Measurements from ENCODE around the gene KCNAB3.

The KCNAB3 gene

DNA sequence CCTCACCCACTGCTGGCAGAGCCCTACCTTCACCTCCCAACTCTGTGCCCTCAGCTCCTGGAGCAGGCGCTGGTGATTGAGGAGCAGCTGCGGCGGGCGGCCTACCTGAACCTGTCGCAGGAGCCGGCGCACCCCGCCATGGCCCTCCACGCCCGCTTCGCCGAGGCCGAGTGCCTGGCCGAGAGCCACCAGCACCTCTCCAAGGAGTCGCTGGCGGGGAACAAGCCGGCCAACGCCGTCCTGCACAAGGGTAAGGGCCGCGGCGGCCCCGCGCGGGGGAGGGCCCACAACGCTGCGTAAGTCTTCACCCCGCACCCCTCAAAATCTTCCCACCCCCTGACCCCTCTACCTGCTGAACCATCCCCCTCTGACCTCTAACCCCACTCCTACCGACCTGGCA is 20.6 kb downstream of the KCNAB3 start:
- Histone ChIP-seq H3K27ac (ENCODE audit: low read depth, low read length, poor library complexity, severe bottlenecking) (no peak overlapping the region), H3K27me3 (ENCODE audit: insufficient read depth, low read length) (no peaks in the 10 kb centered on the region), H3K36me3 (ENCODE audit: insufficient read depth, low read length) (peaks cover 84% of the 10 kb centered on the region), H3K9ac (ENCODE audit: low read length) (no peak overlapping the region), H3K9me2 (ENCODE audit: low read depth, low read length) (no peaks in the 10 kb centered on the region), H3K4me1 (ENCODE audit: insufficient read depth, low read length, severe bottlenecking) (no peaks in the 10 kb centered on the region), H3F3A (ENCODE audit: insufficient read depth, low read length) (no peaks in the 10 kb centered on the region), H3K4me3 (ENCODE audit: low read depth, low read length, poor library complexity, severe bottlenecking) (no peak overlapping the region), H3K9me3 (ENCODE audit: low read length) (no peaks in the 10 kb centered on the region), H3K79me2 (ENCODE audit: insufficient read depth, low read length) (no peaks in the 10 kb centered on the region), H2AFZ (ENCODE audit: low read length) (no peak overlapping the region), H3K4me2 (ENCODE audit: low read length) (no peak overlapping the region), H4K20me1 (ENCODE audit: insufficient read depth, low read length) (no peaks in the 10 kb centered on the region)
- no peak for TF ChIP-seq EZH2 (IDR thresholded peaks at IDR 0.05; ENCODE audit: borderline replicate concordance, low read length)
- TF ChIP-seq, protein P1, sequence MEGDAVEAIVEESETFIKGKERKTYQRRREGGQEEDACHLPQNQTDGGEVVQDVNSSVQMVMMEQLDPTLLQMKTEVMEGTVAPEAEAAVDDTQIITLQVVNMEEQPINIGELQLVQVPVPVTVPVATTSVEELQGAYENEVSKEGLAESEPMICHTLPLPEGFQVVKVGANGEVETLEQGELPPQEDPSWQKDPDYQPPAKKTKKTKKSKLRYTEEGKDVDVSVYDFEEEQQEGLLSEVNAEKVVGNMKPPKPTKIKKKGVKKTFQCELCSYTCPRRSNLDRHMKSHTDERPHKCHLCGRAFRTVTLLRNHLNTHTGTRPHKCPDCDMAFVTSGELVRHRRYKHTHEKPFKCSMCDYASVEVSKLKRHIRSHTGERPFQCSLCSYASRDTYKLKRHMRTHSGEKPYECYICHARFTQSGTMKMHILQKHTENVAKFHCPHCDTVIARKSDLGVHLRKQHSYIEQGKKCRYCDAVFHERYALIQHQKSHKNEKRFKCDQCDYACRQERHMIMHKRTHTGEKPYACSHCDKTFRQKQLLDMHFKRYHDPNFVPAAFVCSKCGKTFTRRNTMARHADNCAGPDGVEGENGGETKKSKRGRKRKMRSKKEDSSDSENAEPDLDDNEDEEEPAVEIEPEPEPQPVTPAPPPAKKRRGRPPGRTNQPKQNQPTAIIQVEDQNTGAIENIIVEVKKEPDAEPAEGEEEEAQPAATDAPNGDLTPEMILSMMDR (IDR thresholded peaks at IDR 0.05; ENCODE audit: low read length) = no peak

- Histone ChIP-seq H3K4me3 (ENCODE audit: low read depth, low read length, poor library complexity, severe bottlenecking) (no peak overlapping the region), H3K9me3 (ENCODE audit: low read length) (no peaks in the 10 kb centered on the region), H3K27me3 (ENCODE audit: insufficient read depth, low read length) (no peaks in the 10 kb centered on the region), H3K79me2 (ENCODE audit: insufficient read depth, low read length) (no peaks in the 10 kb centered on the region), H3K27ac (ENCODE audit: low read depth, low read length, poor library complexity, severe bottlenecking) (no peak overlapping the region), H2AFZ (ENCODE audit: low read length) (no peak overlapping the region), H3K9me2 (ENCODE audit: low read depth, low read length) (no peaks in the 10 kb centered on the region), H3K36me3 (ENCODE audit: insufficient read depth, low read length) (peaks cover 100% of the 10 kb centered on the region), H3K9ac (ENCODE audit: low read length) (no peak overlapping the region), H3K4me2 (ENCODE audit: low read length) (no peak overlapping the region), H3K4me1 (ENCODE audit: insufficient read depth, low read length, severe bottlenecking) (no peaks in the 10 kb centered on the region), H4K20me1 (ENCODE audit: insufficient read depth, low read length) (no peaks in the 10 kb centered on the region), H3F3A (ENCODE audit: insufficient read depth, low read length) (no peaks in the 10 kb centered on the region)
- TF ChIP-seq, protein P1 (IDR thresholded peaks at IDR 0.05; ENCODE audit: low read length) = no peak
- no peak for TF ChIP-seq EZH2 (IDR thresholded peaks at IDR 0.05; ENCODE audit: borderline replicate concordance, low read length)
Observed at GRCh38 chr17:7903154-7904103, 26.2 kb downstream of the KCNAB3 start.

DNA sequence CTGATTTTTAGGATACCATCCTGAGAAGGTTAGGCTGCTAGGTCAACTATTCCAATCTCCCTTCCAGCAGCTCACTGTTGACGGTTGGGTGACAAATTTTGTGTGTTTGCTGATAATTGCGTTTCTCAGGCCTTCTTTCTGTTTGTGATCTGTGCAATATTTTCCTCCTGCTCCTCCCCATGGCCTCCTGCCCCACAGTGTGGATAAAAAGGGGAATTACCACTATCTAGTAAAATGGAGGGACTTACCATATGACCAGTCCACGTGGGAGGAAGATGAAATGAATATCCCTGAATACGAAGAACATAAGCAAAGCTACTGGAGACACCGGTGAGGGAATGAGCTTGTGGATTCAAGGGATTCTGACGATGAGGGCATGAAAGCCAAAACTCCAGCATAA is 31.9 kb downstream of the KCNAB3 start:
- Histone ChIP-seq H2AFZ (ENCODE audit: low read length) (no peak overlapping the region), H3K9me3 (ENCODE audit: low read length) (no peaks in the 10 kb centered on the region), H3K4me2 (ENCODE audit: low read length) (no peak overlapping the region), H3F3A (ENCODE audit: insufficient read depth, low read length) (no peaks in the 10 kb centered on the region), H3K27ac (ENCODE audit: low read depth, low read length, poor library complexity, severe bottlenecking) (no peak overlapping the region), H3K27me3 (ENCODE audit: insufficient read depth, low read length) (no peaks in the 10 kb centered on the region), H3K79me2 (ENCODE audit: insufficient read depth, low read length) (no peaks in the 10 kb centered on the region), H3K4me1 (ENCODE audit: insufficient read depth, low read length, severe bottlenecking) (no peaks in the 10 kb centered on the region), H3K36me3 (ENCODE audit: insufficient read depth, low read length) (peaks cover 96% of the 10 kb centered on the region), H4K20me1 (ENCODE audit: insufficient read depth, low read length) (no peaks in the 10 kb centered on the region), H3K4me3 (ENCODE audit: low read depth, low read length, poor library complexity, severe bottlenecking) (no peak overlapping the region), H3K9me2 (ENCODE audit: low read depth, low read length) (no peaks in the 10 kb centered on the region), H3K9ac (ENCODE audit: low read length) (no peak overlapping the region)
- TF ChIP-seq EZH2 (IDR thresholded peaks at IDR 0.05; ENCODE audit: borderline replicate concordance, low read length) = no peak
- TF ChIP-seq, protein P1 (IDR thresholded peaks at IDR 0.05; ENCODE audit: low read length) = no peak
